Measurements from ENCODE around the gene SLC9C2. TPM values are rescaled to one million over a fixed set of nuclear protein-coding genes. Genes with fewer than 3 reads are reported as not detected.
"Not testable (repeated sequence)": the region's sequence is repeated elsewhere in the genome, so short reads cannot be mapped to it uniquely, and the experiment has no call there.

SLC9C2 gene
- total and polyA plus RNA-seq, 2 donors from 2014 or later = 0.52 to 0.72 TPM

GRCh38 chr1:173496757-173497320 is 106.0 kb downstream of the SLC9C2 start:
- intact Hi-C loops (cut with DNase I) = no loop called here
- FAIRE-seq = no peak
- Histone ChIP-seq H3K9me3 (ENCODE audit: control insufficient read depth in 2 of 3, insufficient read depth in 1 of 3, low read length in 3 of 3) (no peaks in the 10 kb centered on the region), H3K4me3 (ENCODE audit: low read length in 3 of 3) (no peak overlapping the region), H3K4me1 (ENCODE audit: control insufficient read depth in 2 of 3, insufficient read depth in 2 of 3, low read depth in 1 of 3, low read length in 3 of 3) (no peaks in the 10 kb centered on the region), H3K9ac (ENCODE audit: low read length in 3 of 3) (no peak overlapping the region), H3K27ac (ENCODE audit: low read depth in 2 of 2, low read length in 2 of 2) (no peak overlapping the region), H3K27me3 (ENCODE audit: control insufficient read depth, insufficient read depth, low read length) (no peaks in the 10 kb centered on the region), H3K36me3 (ENCODE audit: control insufficient read depth in 2 of 3, insufficient read depth in 3 of 3, low read length in 3 of 3) (no peaks in the 10 kb centered on the region)
- TF ChIP-seq, protein P1, sequence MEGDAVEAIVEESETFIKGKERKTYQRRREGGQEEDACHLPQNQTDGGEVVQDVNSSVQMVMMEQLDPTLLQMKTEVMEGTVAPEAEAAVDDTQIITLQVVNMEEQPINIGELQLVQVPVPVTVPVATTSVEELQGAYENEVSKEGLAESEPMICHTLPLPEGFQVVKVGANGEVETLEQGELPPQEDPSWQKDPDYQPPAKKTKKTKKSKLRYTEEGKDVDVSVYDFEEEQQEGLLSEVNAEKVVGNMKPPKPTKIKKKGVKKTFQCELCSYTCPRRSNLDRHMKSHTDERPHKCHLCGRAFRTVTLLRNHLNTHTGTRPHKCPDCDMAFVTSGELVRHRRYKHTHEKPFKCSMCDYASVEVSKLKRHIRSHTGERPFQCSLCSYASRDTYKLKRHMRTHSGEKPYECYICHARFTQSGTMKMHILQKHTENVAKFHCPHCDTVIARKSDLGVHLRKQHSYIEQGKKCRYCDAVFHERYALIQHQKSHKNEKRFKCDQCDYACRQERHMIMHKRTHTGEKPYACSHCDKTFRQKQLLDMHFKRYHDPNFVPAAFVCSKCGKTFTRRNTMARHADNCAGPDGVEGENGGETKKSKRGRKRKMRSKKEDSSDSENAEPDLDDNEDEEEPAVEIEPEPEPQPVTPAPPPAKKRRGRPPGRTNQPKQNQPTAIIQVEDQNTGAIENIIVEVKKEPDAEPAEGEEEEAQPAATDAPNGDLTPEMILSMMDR (IDR thresholded peaks at IDR 0.05; ENCODE audit: borderline replicate concordance, extremely low read depth, insufficient read depth) = no peak
- DNase-seq = no peak

- H3K4me1 ChIP-seq (ENCODE audit: control insufficient read depth in 2 of 3, insufficient read depth in 2 of 3, low read depth in 1 of 3, low read length in 3 of 3) = no peaks in the 10 kb centered on the region
- intact Hi-C loops (cut with DNase I) = no loop called here
- no peak overlapping the region for H3K9ac ChIP-seq (ENCODE audit: low read length in 3 of 3)
- FAIRE-seq (no peak), DNase-seq (no peak)
- no peaks in the 10 kb centered on the region for H3K9me3 ChIP-seq (ENCODE audit: control insufficient read depth in 2 of 3, insufficient read depth in 1 of 3, low read length in 3 of 3)
- no peaks in the 10 kb centered on the region for H3K27me3 ChIP-seq (ENCODE audit: control insufficient read depth, insufficient read depth, low read length)
- no peak overlapping the region for H3K4me3 ChIP-seq (ENCODE audit: low read length in 3 of 3)
- no peaks in the 10 kb centered on the region for H3K36me3 ChIP-seq (ENCODE audit: control insufficient read depth in 2 of 3, insufficient read depth in 3 of 3, low read length in 3 of 3)
- no peak overlapping the region for H3K27ac ChIP-seq (ENCODE audit: low read depth in 2 of 2, low read length in 2 of 2)
- TF ChIP-seq, protein P1 (IDR thresholded peaks at IDR 0.05; ENCODE audit: borderline replicate concordance, extremely low read depth, insufficient read depth) = no peak
Observed at GRCh38 chr1:173495609-173496267, 107.1 kb downstream of the SLC9C2 start.

GRCh38 chr1:173493125-173493524 is 109.7 kb downstream of the SLC9C2 start:
- H3K36me3 ChIP-seq (ENCODE audit: control insufficient read depth in 2 of 3, insufficient read depth in 3 of 3, low read length in 3 of 3); H3K4me1 ChIP-seq (ENCODE audit: control insufficient read depth in 2 of 3, insufficient read depth in 2 of 3, low read depth in 1 of 3, low read length in 3 of 3); H3K9ac ChIP-seq (ENCODE audit: low read length in 3 of 3); FAIRE-seq; DNase-seq; H3K4me3 ChIP-seq (ENCODE audit: low read length in 3 of 3); intact Hi-C loops (cut with DNase I); H3K9me3 ChIP-seq (ENCODE audit: control insufficient read depth in 2 of 3, insufficient read depth in 1 of 3, low read length in 3 of 3); H3K27me3 ChIP-seq (ENCODE audit: control insufficient read depth, insufficient read depth, low read length); H3K27ac ChIP-seq (ENCODE audit: low read depth in 2 of 2, low read length in 2 of 2): not testable (repeated sequence)

- no peak for FAIRE-seq
- no peak overlapping the region for H3K9ac ChIP-seq (ENCODE audit: low read length in 3 of 3)
- H3K4me1 ChIP-seq (ENCODE audit: control insufficient read depth in 2 of 3, insufficient read depth in 2 of 3, low read depth in 1 of 3, low read length in 3 of 3) = no peaks in the 10 kb centered on the region
- DNase-seq = no peak
- intact Hi-C loops (cut with DNase I) = no loop called here
- TF ChIP-seq, protein P1 (IDR thresholded peaks at IDR 0.05; ENCODE audit: borderline replicate concordance, extremely low read depth, insufficient read depth) = no peak
- no peak overlapping the region for H3K27ac ChIP-seq (ENCODE audit: low read depth in 2 of 2, low read length in 2 of 2)
- peaks cover 0 to 22% (median 16%) of the 10 kb centered on the region in 3 donors for H3K36me3 ChIP-seq (ENCODE audit: control insufficient read depth in 2 of 3, insufficient read depth in 3 of 3, low read length in 3 of 3)
- H3K4me3 ChIP-seq (ENCODE audit: low read length in 3 of 3) = no peak overlapping the region
- H3K27me3 ChIP-seq (ENCODE audit: control insufficient read depth, insufficient read depth, low read length) = no peaks in the 10 kb centered on the region
- H3K9me3 ChIP-seq (ENCODE audit: control insufficient read depth in 2 of 3, insufficient read depth in 1 of 3, low read length in 3 of 3) = no peaks in the 10 kb centered on the region
Observed at GRCh38 chr1:173491508-173491907, 111.4 kb downstream of the SLC9C2 start.

All from kidney (tissue), 14 donors.